Esophagus squamous epithelium (tissue), 5 donors: Measurements from ENCODE around the gene C2orf76. TPM values are rescaled to one million over a fixed set of nuclear protein-coding genes. Genes with fewer than 3 reads are reported as not detected.

Experiments used
- DNase-seq: peaks from one replicate; lab custom pipeline; 2025; lab: John Stamatoyannopoulos, UW
- H3K27ac ChIP-seq, 4 donors: fragments of 200-600 bp; sonication (generic); one replicate each; pipeline ENCODE4 v1.5.1; 2016 to 2019; ENCODE audit warnings: mild to moderate bottlenecking in 1 of 4
- H3K27me3 ChIP-seq, 4 donors: fragments of 200-600 bp; sonication (generic); 1 replicate in 3 of 4; 2 replicates in 1 of 4; pipeline versions ENCODE4 v1.5.1 to v1.6.0; 2017 to 2021; ENCODE audit warnings: antibody characterized with exemption in 1 of 4
- H3K36me3 ChIP-seq, 3 donors: fragments of 200-600 bp; sonication (generic); one replicate each; pipeline ENCODE4 v1.5.1; 2016 to 2019
- H3K4me1 ChIP-seq, 3 donors: fragments of 200-600 bp; sonication (generic); one replicate each; pipeline ENCODE4 v1.5.1; 2017 to 2019
- H3K4me3 ChIP-seq, 4 donors: fragments of 200-600 bp; sonication (generic); 1 replicate in 3 of 4; 2 replicates in 1 of 4; pipeline ENCODE4 v1.5.1; 2016 to 2019; ENCODE audit warnings: mild to moderate bottlenecking in 2 of 4, moderate library complexity in 1 of 4
- H3K9me3 ChIP-seq, 3 donors: fragments of 200-600 bp; sonication (generic); one replicate each; pipeline ENCODE4 v1.5.1; 2016 to 2019
- CTCF ChIP-seq, 6 experiments: fragments of 450-650 bp in 4 of 6; fragments of 200-600 bp in 2 of 6; sonication (generic) in 2 of 6; IDR thresholded peaks; one replicate each; pipeline ENCODE4 v1.5.1; 2016 to 2019; ENCODE audit warnings: antibody characterized with exemption in 6 of 6, mild to moderate bottlenecking in 4 of 6, moderate library complexity in 4 of 6
- POLR2A ChIP-seq, 4 donors: fragments of 450-650 bp; IDR thresholded peaks; one replicate each; pipeline ENCODE4 v1.6.1; 2017; ENCODE audit warnings: antibody characterized with exemption in 4 of 4, mild to moderate bottlenecking in 4 of 4, moderate library complexity in 3 of 4
- WGBS, 2 donors: methylation state at CpG; one replicate each; pipeline ENCODE4 v1.1.5; 2018; 5-methylcytosine and 5-hydroxymethylcytosine counted together
- intact Hi-C: fragments of 100-400 bp; cut with DNase I; formaldehyde crosslinking; loops from one replicate; pipeline ENCODE4 v1.15.0; 2022
- total RNA-seq, 4 donors: library from RNA; depleted of rRNA; stranded (reverse); fragments of >200 nt; gene quantifications; one replicate each; pipeline ENCODE4 v1.1.0, GENCODE V29; 2016
- donor health status: DM: yes; HTN: yes; CAD: no.

Gene C2orf76
- total RNA-seq, 4 donors from 2014 or later, result 5.7 to 9.7 (median 8.4) TPM

- Histone ChIP-seq H3K36me3 (peaks cover 0 to 8% (median 0%) of the 10 kb centered on the region in 3 donors), H3K27me3 (no peaks in the 10 kb centered on the region), H3K4me1 (peaks cover 0 to 5% (median 0%) of the 10 kb centered on the region in 3 donors), H3K27ac (no peak overlapping the region), H3K9me3 (no peaks in the 10 kb centered on the region), H3K4me3 (no peak overlapping the region)
- intact Hi-C loops, result no loop called here
- 77 to 88% methylated on average over 4 of the region's 4 CpGs for WGBS, 2 donors
- no peak for DNase-seq
- TF ChIP-seq CTCF (IDR thresholded peaks at IDR 0.05), result no peak
- TF ChIP-seq POLR2A (IDR thresholded peaks at IDR 0.05), result no peak
Measured at GRCh38 chr2:119308793-119309330, 57.8 kb downstream of the C2orf76 start.

GRCh38 chr2:119307419-119308140 lies 59.1 kb downstream of the C2orf76 start:
- WGBS, 2 donors, result 80 to 81% methylated on average over 7 of the region's 7 CpGs
- no peak for TF ChIP-seq POLR2A (IDR thresholded peaks at IDR 0.05)
- intact Hi-C loops, result no loop called here
- DNase-seq, result no peak
- Histone ChIP-seq H3K4me3 (no peak overlapping the region), H3K36me3 (peaks cover 0 to 8% (median 0%) of the 10 kb centered on the region in 3 donors), H3K27me3 (no peaks in the 10 kb centered on the region), H3K4me1 (peaks cover 0 to 5% (median 0%) of the 10 kb centered on the region in 3 donors), H3K9me3 (no peaks in the 10 kb centered on the region), H3K27ac (no peak overlapping the region)

- DNase-seq, result no peak
- intact Hi-C loops, result no loop called here
- H3K9me3 ChIP-seq, result no peaks in the 10 kb centered on the region
- H3K4me3 ChIP-seq, result peak overlapping the region in 1 of 4 donors; percentile 13
- TF ChIP-seq POLR2A (IDR thresholded peaks at IDR 0.05) (no peak), CTCF (IDR thresholded peaks at IDR 0.05) (no peak)
- peaks cover 0 to 5% (median 0%) of the 10 kb centered on the region in 3 donors for H3K4me1 ChIP-seq
- WGBS, 2 donors, result 38 to 73% methylated on average over 10 of the region's 10 CpGs
- H3K27me3 ChIP-seq, result no peaks in the 10 kb centered on the region
- H3K36me3 ChIP-seq, result peaks cover 0 to under 1% (median 0%) of the 10 kb centered on the region in 3 donors
- no peak overlapping the region for H3K27ac ChIP-seq
Measured at GRCh38 chr2:119306196-119306590, 60.4 kb downstream of the C2orf76 start.

- H3K9me3 ChIP-seq, result no peaks in the 10 kb centered on the region
- peaks cover 0 to 5% (median 0%) of the 10 kb centered on the region in 3 donors for H3K4me1 ChIP-seq
- peak overlapping the region in 1 of 4 donors; percentile 13 for H3K4me3 ChIP-seq
- 66 to 72% methylated on average over 12 of the region's 12 CpGs for WGBS, 2 donors
- H3K27ac ChIP-seq, result no peak overlapping the region
- TF ChIP-seq POLR2A (IDR thresholded peaks at IDR 0.05) (no peak), CTCF (IDR thresholded peaks at IDR 0.05) (no peak)
- intact Hi-C loops, result no loop called here
- no peaks in the 10 kb centered on the region for H3K36me3 ChIP-seq
- H3K27me3 ChIP-seq, result no peaks in the 10 kb centered on the region
- no peak for DNase-seq
Measured at GRCh38 chr2:119305497-119306195, 61.0 kb downstream of the C2orf76 start.

GRCh38 chr2:119304847-119305246 lies 61.8 kb downstream of the C2orf76 start:
- no peak overlapping the region for H3K27ac ChIP-seq
- H3K9me3 ChIP-seq, result no peaks in the 10 kb centered on the region
- TF ChIP-seq CTCF (IDR thresholded peaks at IDR 0.05), result no peak
- no peak for TF ChIP-seq POLR2A (IDR thresholded peaks at IDR 0.05)
- DNase-seq, result no peak
- peaks cover 0 to 5% (median 0%) of the 10 kb centered on the region in 3 donors for H3K4me1 ChIP-seq
- intact Hi-C loops, result no loop called here
- no peaks in the 10 kb centered on the region for H3K36me3 ChIP-seq
- WGBS, 2 donors, result 74 to 80% methylated on average over 2 of the region's 2 CpGs
- no peaks in the 10 kb centered on the region for H3K27me3 ChIP-seq
- no peak overlapping the region for H3K4me3 ChIP-seq
